DND-41 (cell line): ENCODE measurements around the gene MSI2.

ENCODE experiments used
- CTCF ChIP-seq: IDR thresholded peaks from 2 replicates; pipeline ENCODE4 v1.5.1; 2012; ENCODE audit warnings: borderline replicate concordance, low read length, moderate library complexity, mild to moderate bottlenecking; ENCODE audit not compliant: poor library complexity, severe bottlenecking; ENCODE audit errors: extremely low read depth
- EZH2 ChIP-seq: IDR thresholded peaks from 3 replicates; pipeline ENCODE4 v1.6.1; 2012; ENCODE audit warnings: borderline replicate concordance, low read depth, mild to moderate bottlenecking, moderate library complexity, low read length, inconsistent platforms; ENCODE audit not compliant: severe bottlenecking

DNA sequence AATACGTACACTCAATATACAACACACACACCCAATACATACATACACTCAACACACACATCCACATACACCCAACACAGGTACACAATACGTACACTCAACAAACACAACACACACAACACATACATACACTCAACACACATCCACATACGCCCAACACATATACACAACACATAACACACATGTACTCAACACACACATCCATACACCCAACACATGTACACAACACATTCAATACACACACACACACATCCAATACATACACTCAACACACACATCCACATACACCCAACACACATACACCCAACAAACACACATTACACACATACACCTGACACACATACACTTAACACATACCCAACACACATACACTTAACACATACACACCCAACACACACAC is 392.9 kb downstream of the MSI2 start:
- no peak for TF ChIP-seq CTCF
- no peak for TF ChIP-seq EZH2
